HepG2 (cell line): Measurements from ENCODE around the gene TMF1. TPM values are rescaled to one million over a fixed set of nuclear protein-coding genes. Genes with fewer than 3 reads are reported as not detected.

Source experiments
- ARID5B ChIP-seq: IDR thresholded peaks from 2 replicates; pipeline ENCODE4 v1.4.0; 2020; ENCODE audit warnings: mild to moderate bottlenecking, missing genetic modification reagents
- BATF2 ChIP-seq: sonication (generic); formaldehyde crosslinking; IDR thresholded peaks from 2 replicates; pipeline ENCODE4 v1.8.0; 2022; ENCODE audit warnings: mild to moderate bottlenecking, missing genetic modification reagents, moderate library complexity
- GFI1 ChIP-seq: sonication (generic); formaldehyde crosslinking; IDR thresholded peaks from 2 replicates; pipeline ENCODE4 v1.5.0; 2020; ENCODE audit warnings: missing genetic modification reagents, mild to moderate bottlenecking, borderline replicate concordance
- HOMEZ ChIP-seq: IDR thresholded peaks from 2 replicates; pipeline ENCODE4 v1.6.1; 2016; ENCODE audit warnings: low read depth
- JDP2 ChIP-seq: sonication (generic); formaldehyde crosslinking; IDR thresholded peaks from 2 replicates; pipeline ENCODE4 v1.8.1; 2022; ENCODE audit warnings: missing genetic modification reagents, borderline replicate concordance
- KAT7 ChIP-seq: IDR thresholded peaks from 2 replicates; pipeline ENCODE4 v1.6.1; 2018; ENCODE audit warnings: borderline replicate concordance, missing compliant biosample characterization
- MEF2D ChIP-seq: sonication (generic); formaldehyde crosslinking; IDR thresholded peaks from 2 replicates; pipeline ENCODE4 v1.5.1; 2020; ENCODE audit warnings: mild to moderate bottlenecking, missing genetic modification reagents
- ZHX2 ChIP-seq, 2 experiments: sonication (generic) in 1 of 2; formaldehyde crosslinking in 1 of 2; IDR thresholded peaks; 2 replicates each; pipeline versions ENCODE4 v1.6.1 to v1.9.0; 2014 to 2022; ENCODE audit warnings: antibody characterized with exemption in 1 of 2, borderline replicate concordance in 1 of 2, inconsistent platforms in 1 of 2, low read depth in 1 of 2, missing genetic modification reagents in 1 of 2
- ZMYM2 ChIP-seq: sonication (generic); formaldehyde crosslinking; IDR thresholded peaks from 2 replicates; pipeline ENCODE4 v1.8.0; 2022; ENCODE audit warnings: mild to moderate bottlenecking, missing genetic modification reagents
- ZNF550 ChIP-seq: sonication (generic); formaldehyde crosslinking; IDR thresholded peaks from 2 replicates; pipeline ENCODE4 v1.4.0; 2020; ENCODE audit warnings: mild to moderate bottlenecking, missing genetic modification reagents, borderline replicate concordance
- ZNF558 ChIP-seq: sonication (generic); formaldehyde crosslinking; IDR thresholded peaks from 2 replicates; pipeline ENCODE4 v1.9.0; 2022; ENCODE audit warnings: mild to moderate bottlenecking, missing genetic modification reagents, borderline replicate concordance
- ZNF564 ChIP-seq: sonication (generic); formaldehyde crosslinking; IDR thresholded peaks from 2 replicates; pipeline ENCODE4 v1.8.1; 2023; ENCODE audit warnings: mild to moderate bottlenecking, missing genetic modification reagents
- ZNF740 ChIP-seq: sonication (generic); formaldehyde crosslinking; IDR thresholded peaks from 2 replicates; pipeline ENCODE4 v1.4.0; 2020; ENCODE audit warnings: missing genetic modification reagents
- ZNF790 ChIP-seq: sonication (generic); formaldehyde crosslinking; IDR thresholded peaks from 2 replicates; pipeline ENCODE4 v1.8.0; 2022; ENCODE audit warnings: missing genetic modification reagents, mild to moderate bottlenecking, borderline replicate concordance
- ZNF879 ChIP-seq: sonication (generic); formaldehyde crosslinking; IDR thresholded peaks from 2 replicates; pipeline ENCODE4 v1.8.1; 2023; ENCODE audit warnings: missing genetic modification reagents
- polyA plus RNA-seq, 8 experiments: library from polyadenylated mRNA; depleted of rRNA in 3 of 8; stranded (reverse) in 7 of 8; unstranded in 1 of 8; fragments of >200 nt; fragmentation: Illumina TruSeq in 4 of 8; extraction: Trizol in 4 of 8; gene quantifications; 2 replicates each; pipeline versions ENCODE4 v1.2.1 to v1.2.3, GENCODE V29; 2011 to 2016; ENCODE audit warnings: low read depth in 4 of 8, missing spikeins in 1 of 8, mixed read lengths in 1 of 8; ENCODE audit not compliant: insufficient read depth in 1 of 8
- total RNA-seq, 5 experiments: library from RNA; depleted of rRNA; stranded (reverse); fragments of >200 nt; fragmentation: Illumina TruSeq; extraction: Trizol; gene quantifications; 2 replicates each; pipeline ENCODE4 v1.2.3, GENCODE V29; 2016; ENCODE audit warnings: low read depth in 1 of 5

Gene TMF1
- total and polyA plus RNA-seq, 2 of the 13 experiments (the other 11 are each of a cell fraction or from before 2014, with no cell fraction given), result 12.1 to 38.4 TPM

- TF ChIP-seq ZHX2 (IDR thresholded peaks at IDR 0.05; ENCODE audit: low read depth) (no peak), ZHX2 (CRISPR knock-in tag; IDR thresholded peaks at IDR 0.05; ENCODE audit: borderline replicate concordance) (no peak), ZNF790 (CRISPR knock-in tag) (no peak), JDP2 (no peak), ZNF558 (CRISPR knock-in tag) (no peak), ZNF740 (CRISPR knock-in tag) (no peak), MEF2D (CRISPR knock-in tag) (no peak), ZNF564 (no peak), HOMEZ (CRISPR knock-in tag) (0 out of 2 replicates have a peak, but pooled peaks have one; percentile 27), KAT7 (CRISPR knock-in tag) (peak; percentile 52; the same call in 1 of the 2 replicates), ZNF879 (CRISPR knock-in tag) (no peak), BATF2 (CRISPR knock-in tag) (no peak), ZNF550 (CRISPR knock-in tag) (no peak), GFI1 (no peak), ARID5B (CRISPR knock-in tag) (peak; percentile 28; the same call in 1 of the 2 replicates), ZMYM2 (CRISPR knock-in tag) (0 out of 2 replicates have a peak, but pooled peaks have one; percentile 37)
These were observed 32.4 kb upstream of the TMF1 start, which contains the start of gene ARL6IP5 (continued) for GRCh38 chr3:69084326-69085167.
